HEK293 (cell line): ENCODE data around the gene DSCAML1.

Source experiments
- CTCF ChIA-PET: fragments of 350-600 bp; formaldehyde crosslinking; extraction: SDS; loops from one replicate; lab custom pipeline; 2021; ENCODE audit warnings: antibody characterized with exemption; lab: Yijun Ruan, JAX
- POLR2A ChIA-PET: fragments of 300-600 bp; formaldehyde crosslinking; extraction: SDS; loops from one replicate; lab custom pipeline; 2020; ENCODE audit warnings: antibody characterized with exemption, inconsistent platforms; lab: Yijun Ruan, JAX
- H3K27ac ChIP-seq: fragments of 200-500 bp; sonication (Bioruptor generic); 2 replicates; pipeline ENCODE4 v1.5.1; 2014; ENCODE audit warnings: low read depth, low read length, control low read depth, inconsistent platforms; ENCODE audit errors: extremely low read depth
- H3K36me3 ChIP-seq, 2 experiments: fragments of 200-500 bp in 1 of 2; sonication (Bioruptor generic) in 1 of 2; 1 replicate in 1 of 2; 2 replicates in 1 of 2; pipeline ENCODE4 v1.5.1; 2014 to 2017; ENCODE audit warnings: inconsistent platforms in 2 of 2, low read length in 2 of 2; ENCODE audit not compliant: control insufficient read depth in 2 of 2, insufficient read depth in 1 of 2
- H3K4me1 ChIP-seq: fragments of 200-500 bp; sonication (Bioruptor generic); 2 replicates; pipeline ENCODE4 v1.5.1; 2014; ENCODE audit warnings: mild to moderate bottlenecking, low read length, inconsistent platforms; ENCODE audit not compliant: control insufficient read depth, insufficient read depth
- H3K4me3 ChIP-seq: 2 replicates; pipeline ENCODE4 v1.5.1; 2011; ENCODE audit warnings: low read depth, mild to moderate bottlenecking, control low read depth, low read length, moderate library complexity
- H3K9me3 ChIP-seq: fragments of 200-500 bp; sonication (Bioruptor generic); 2 replicates; pipeline ENCODE4 v1.5.1; 2014; ENCODE audit warnings: low read depth, low read length, inconsistent platforms; ENCODE audit not compliant: control insufficient read depth, insufficient read depth
- GLI2 ChIP-seq: fragments of 450-650 bp; formaldehyde crosslinking; IDR thresholded peaks from 2 replicates; pipeline ENCODE4; 2017; ENCODE audit warnings: missing biosample characterization, missing genetic modification characterization, low read depth, borderline replicate concordance
- HOXA7 ChIP-seq: sonication (generic); formaldehyde crosslinking; IDR thresholded peaks from 2 replicates; pipeline ENCODE4 v1.8.1; 2022; ENCODE audit warnings: missing genetic modification reagents, borderline replicate concordance
- HOXD13 ChIP-seq: sonication (generic); formaldehyde crosslinking; IDR thresholded peaks from 2 replicates; pipeline ENCODE4 v1.8.0; 2022; ENCODE audit warnings: missing genetic modification reagents, borderline replicate concordance
- MZF1 ChIP-seq: fragments of 450-650 bp; formaldehyde crosslinking; IDR thresholded peaks from 2 replicates; pipeline ENCODE4 v1.5.1; 2017; ENCODE audit warnings: missing biosample characterization, missing genetic modification characterization, borderline replicate concordance
- SCRT2 ChIP-seq: fragments of 450-650 bp; formaldehyde crosslinking; IDR thresholded peaks from 2 replicates; pipeline ENCODE4 v1.5.1; 2016; ENCODE audit warnings: missing biosample characterization, missing genetic modification characterization
- TCF7L2 ChIP-seq: IDR thresholded peaks from 2 replicates; pipeline ENCODE4 v1.6.1; 2011; ENCODE audit warnings: low read depth, mild to moderate bottlenecking, inconsistent platforms, low read length, moderate library complexity, borderline replicate concordance
- ZBTB26 ChIP-seq: fragments of 450-650 bp; formaldehyde crosslinking; optimal IDR thresholded peaks from 2 replicates; pipeline ENCODE3; 2016; ENCODE audit warnings: missing biosample characterization, mild to moderate bottlenecking, missing genetic modification characterization
- ZBTB48 ChIP-seq: fragments of 450-650 bp; formaldehyde crosslinking; IDR thresholded peaks from 2 replicates; pipeline ENCODE4 v1.5.1; 2016; ENCODE audit warnings: missing biosample characterization, missing genetic modification characterization
- ZFP37 ChIP-seq: fragments of 450-650 bp; formaldehyde crosslinking; IDR thresholded peaks from 2 replicates; pipeline ENCODE4 v1.5.1; 2016; ENCODE audit warnings: missing biosample characterization, missing genetic modification characterization
- ZNF19 ChIP-seq: fragments of 450-650 bp; formaldehyde crosslinking; IDR thresholded peaks from 2 replicates; pipeline ENCODE4; 2016; ENCODE audit warnings: missing biosample characterization, missing genetic modification characterization, low read depth
- ZNF292 ChIP-seq: fragments of 450-650 bp; formaldehyde crosslinking; IDR thresholded peaks from 2 replicates; pipeline ENCODE4 v1.5.1; 2016; ENCODE audit warnings: low read depth, missing biosample characterization, missing genetic modification characterization, borderline replicate concordance
- ZNF302 ChIP-seq: fragments of 450-650 bp; formaldehyde crosslinking; IDR thresholded peaks from 2 replicates; pipeline ENCODE4 v1.5.1; 2016; ENCODE audit warnings: missing biosample characterization, missing genetic modification characterization, low read depth
- ZNF350 ChIP-seq: fragments of 450-650 bp; formaldehyde crosslinking; IDR thresholded peaks from 2 replicates; pipeline ENCODE4 v1.5.0; 2017; ENCODE audit warnings: missing biosample characterization, mild to moderate bottlenecking, missing genetic modification characterization
- ZNF433 ChIP-seq: fragments of 450-650 bp; formaldehyde crosslinking; IDR thresholded peaks from 2 replicates; pipeline ENCODE4 v1.5.1; 2016; ENCODE audit warnings: missing biosample characterization, missing genetic modification characterization, low read depth
- ZNF664 ChIP-seq: fragments of 450-650 bp; formaldehyde crosslinking; IDR thresholded peaks from 2 replicates; pipeline ENCODE4 v1.5.1; 2016; ENCODE audit warnings: missing biosample characterization, missing genetic modification characterization
- ZSCAN30 ChIP-seq: fragments of 450-650 bp; IDR thresholded peaks from 2 replicates; pipeline ENCODE4 v1.5.1; 2018; ENCODE audit warnings: missing biosample characterization, mild to moderate bottlenecking, missing genetic modification characterization, moderate library complexity
- TF ChIP-seq, protein P1 (sequence below): fragments of 450-650 bp; formaldehyde crosslinking; IDR thresholded peaks from 2 replicates; pipeline ENCODE4 v1.5.1; 2016; ENCODE audit warnings: missing biosample characterization, missing genetic modification characterization
- TF ChIP-seq, protein P2 (sequence below): fragments of 450-650 bp; formaldehyde crosslinking; IDR thresholded peaks from 2 replicates; pipeline ENCODE4 v1.5.1; 2017; ENCODE audit warnings: missing biosample characterization, missing genetic modification characterization
- TF ChIP-seq, protein P3 (sequence below): fragments of 450-650 bp; formaldehyde crosslinking; IDR thresholded peaks from 2 replicates; pipeline ENCODE4 v1.5.1; 2016; ENCODE audit warnings: missing biosample characterization, missing genetic modification characterization, borderline replicate concordance

Gene DSCAML1

DNA sequence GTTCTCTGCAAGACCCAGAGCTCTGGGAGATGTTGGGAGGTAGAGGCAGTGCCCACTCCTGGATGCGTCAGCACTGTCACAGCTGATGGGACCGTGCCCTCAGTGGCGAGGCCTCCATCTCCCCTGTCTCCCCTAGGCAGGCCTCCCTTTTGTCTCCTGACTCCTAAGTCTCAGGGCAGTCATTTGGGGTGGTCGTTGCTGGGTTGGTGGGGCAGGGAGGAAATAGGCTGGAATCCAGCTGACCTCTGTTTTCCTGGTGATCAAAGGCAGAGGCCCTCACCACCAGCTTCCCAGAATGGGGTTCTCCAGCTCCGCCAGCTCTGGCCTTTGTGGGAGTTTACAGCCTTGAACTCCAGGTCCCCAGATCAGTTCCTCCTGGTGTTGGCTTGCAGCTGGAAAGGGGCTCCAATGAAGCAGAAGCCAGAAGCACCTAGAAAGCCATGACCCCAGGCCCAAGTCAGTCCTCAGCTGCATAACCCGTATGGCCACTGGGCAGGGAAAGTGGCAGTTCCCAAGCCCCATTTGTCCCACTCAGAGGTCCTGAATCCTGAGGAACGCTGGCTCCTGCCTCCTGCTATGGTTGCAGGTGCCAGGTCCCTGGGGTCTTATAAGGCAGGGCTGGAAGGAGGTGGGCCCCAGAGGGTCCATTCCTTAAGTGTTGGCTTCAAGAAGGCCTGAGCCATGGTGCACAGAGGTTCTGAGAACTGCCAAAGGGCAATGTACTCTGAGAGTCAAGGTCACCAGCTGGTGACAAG, 34.8 kb upstream of the DSCAML1 start:
- Histone ChIP-seq H3K9me3 (no peaks in the 10 kb centered on the region), H3K36me3 (no peaks in the 10 kb centered on the region), H3K27ac (no peak overlapping the region), H3K4me1 (no peaks in the 10 kb centered on the region), H3K4me3 (no peak overlapping the region)
- POLR2A ChIA-PET, result no interaction called here
- CTCF ChIA-PET, result interaction anchor here (0.6 to 10.2 kb wide), 6 partner anchors 14 to 568 kb away, joined by 3 to 78 read pairs (median 12); no protein-coding TSS in a partner anchor
- TF ChIP-seq TCF7L2 (no peak), ZBTB48 (tag by site-specific recombination) (no peak), HOXD13 (CRISPR knock-in tag) (no peak), ZSCAN30 (tag by site-specific recombination) (no peak), ZNF433 (tag by site-specific recombination) (no peak), HOXA7 (CRISPR knock-in tag) (no peak), ZNF302 (tag by site-specific recombination) (no peak), ZFP37 (tag by site-specific recombination) (no peak), ZBTB26 (no peak), ZNF350 (tag by site-specific recombination) (no peak), ZNF664 (tag by site-specific recombination) (no peak)
- TF ChIP-seq, protein P1, sequence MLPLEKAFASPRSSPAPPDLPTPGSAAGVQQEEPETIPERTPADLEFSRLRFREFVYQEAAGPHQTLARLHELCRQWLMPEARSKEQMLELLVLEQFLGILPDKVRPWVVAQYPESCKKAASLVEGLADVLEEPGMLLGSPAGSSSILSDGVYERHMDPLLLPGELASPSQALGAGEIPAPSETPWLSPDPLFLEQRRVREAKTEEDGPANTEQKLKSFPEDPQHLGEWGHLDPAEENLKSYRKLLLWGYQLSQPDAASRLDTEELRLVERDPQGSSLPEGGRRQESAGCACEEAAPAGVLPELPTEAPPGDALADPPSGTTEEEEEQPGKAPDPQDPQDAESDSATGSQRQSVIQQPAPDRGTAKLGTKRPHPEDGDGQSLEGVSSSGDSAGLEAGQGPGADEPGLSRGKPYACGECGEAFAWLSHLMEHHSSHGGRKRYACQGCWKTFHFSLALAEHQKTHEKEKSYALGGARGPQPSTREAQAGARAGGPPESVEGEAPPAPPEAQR, result no peak

GRCh38 chr11:117830674-117831351, 33.8 kb upstream of the DSCAML1 start:
- TF ChIP-seq SCRT2 (tag by site-specific recombination), result 0 out of 2 replicates have a peak, but pooled peaks have one; percentile 24
- TF ChIP-seq GLI2, result no peak
- TF ChIP-seq ZNF292, result no peak
- TF ChIP-seq, protein P2, sequence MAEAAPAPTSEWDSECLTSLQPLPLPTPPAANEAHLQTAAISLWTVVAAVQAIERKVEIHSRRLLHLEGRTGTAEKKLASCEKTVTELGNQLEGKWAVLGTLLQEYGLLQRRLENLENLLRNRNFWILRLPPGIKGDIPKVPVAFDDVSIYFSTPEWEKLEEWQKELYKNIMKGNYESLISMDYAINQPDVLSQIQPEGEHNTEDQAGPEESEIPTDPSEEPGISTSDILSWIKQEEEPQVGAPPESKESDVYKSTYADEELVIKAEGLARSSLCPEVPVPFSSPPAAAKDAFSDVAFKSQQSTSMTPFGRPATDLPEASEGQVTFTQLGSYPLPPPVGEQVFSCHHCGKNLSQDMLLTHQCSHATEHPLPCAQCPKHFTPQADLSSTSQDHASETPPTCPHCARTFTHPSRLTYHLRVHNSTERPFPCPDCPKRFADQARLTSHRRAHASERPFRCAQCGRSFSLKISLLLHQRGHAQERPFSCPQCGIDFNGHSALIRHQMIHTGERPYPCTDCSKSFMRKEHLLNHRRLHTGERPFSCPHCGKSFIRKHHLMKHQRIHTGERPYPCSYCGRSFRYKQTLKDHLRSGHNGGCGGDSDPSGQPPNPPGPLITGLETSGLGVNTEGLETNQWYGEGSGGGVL (tag by site-specific recombination), result peak; percentile 39; the same call in 1 of the 2 replicates
- TF ChIP-seq, all 188 proteins: peak for 2
- POLR2A ChIA-PET, result no interaction called here
- Histone ChIP-seq H3K27ac (no peak overlapping the region), H3K9me3 (no peaks in the 10 kb centered on the region), H3K4me1 (no peaks in the 10 kb centered on the region), H3K4me3 (no peak overlapping the region), H3K36me3 (no peaks in the 10 kb centered on the region)
- CTCF ChIA-PET, result interaction anchor here (0.6 to 10.2 kb wide), 3 partner anchors 13 to 521 kb away, joined by 3 to 78 read pairs (median 3); no protein-coding TSS in a partner anchor

GRCh38 chr11:117830072-117830471, 33.1 kb upstream of the DSCAML1 start:
- no peak overlapping the region for H3K4me3 ChIP-seq
- no peaks in the 10 kb centered on the region for H3K36me3 ChIP-seq
- CTCF ChIA-PET, result interaction anchor here (0.7 to 10.2 kb wide), 2 partner anchors 12 to 521 kb away, joined by 3 to 78 read pairs; no protein-coding TSS in a partner anchor
- POLR2A ChIA-PET, result no interaction called here
- H3K4me1 ChIP-seq, result no peaks in the 10 kb centered on the region
- no peaks in the 10 kb centered on the region for H3K9me3 ChIP-seq
- H3K27ac ChIP-seq, result no peak overlapping the region
- no peak for TF ChIP-seq MZF1 (tag by site-specific recombination)
- TF ChIP-seq, protein P3, sequence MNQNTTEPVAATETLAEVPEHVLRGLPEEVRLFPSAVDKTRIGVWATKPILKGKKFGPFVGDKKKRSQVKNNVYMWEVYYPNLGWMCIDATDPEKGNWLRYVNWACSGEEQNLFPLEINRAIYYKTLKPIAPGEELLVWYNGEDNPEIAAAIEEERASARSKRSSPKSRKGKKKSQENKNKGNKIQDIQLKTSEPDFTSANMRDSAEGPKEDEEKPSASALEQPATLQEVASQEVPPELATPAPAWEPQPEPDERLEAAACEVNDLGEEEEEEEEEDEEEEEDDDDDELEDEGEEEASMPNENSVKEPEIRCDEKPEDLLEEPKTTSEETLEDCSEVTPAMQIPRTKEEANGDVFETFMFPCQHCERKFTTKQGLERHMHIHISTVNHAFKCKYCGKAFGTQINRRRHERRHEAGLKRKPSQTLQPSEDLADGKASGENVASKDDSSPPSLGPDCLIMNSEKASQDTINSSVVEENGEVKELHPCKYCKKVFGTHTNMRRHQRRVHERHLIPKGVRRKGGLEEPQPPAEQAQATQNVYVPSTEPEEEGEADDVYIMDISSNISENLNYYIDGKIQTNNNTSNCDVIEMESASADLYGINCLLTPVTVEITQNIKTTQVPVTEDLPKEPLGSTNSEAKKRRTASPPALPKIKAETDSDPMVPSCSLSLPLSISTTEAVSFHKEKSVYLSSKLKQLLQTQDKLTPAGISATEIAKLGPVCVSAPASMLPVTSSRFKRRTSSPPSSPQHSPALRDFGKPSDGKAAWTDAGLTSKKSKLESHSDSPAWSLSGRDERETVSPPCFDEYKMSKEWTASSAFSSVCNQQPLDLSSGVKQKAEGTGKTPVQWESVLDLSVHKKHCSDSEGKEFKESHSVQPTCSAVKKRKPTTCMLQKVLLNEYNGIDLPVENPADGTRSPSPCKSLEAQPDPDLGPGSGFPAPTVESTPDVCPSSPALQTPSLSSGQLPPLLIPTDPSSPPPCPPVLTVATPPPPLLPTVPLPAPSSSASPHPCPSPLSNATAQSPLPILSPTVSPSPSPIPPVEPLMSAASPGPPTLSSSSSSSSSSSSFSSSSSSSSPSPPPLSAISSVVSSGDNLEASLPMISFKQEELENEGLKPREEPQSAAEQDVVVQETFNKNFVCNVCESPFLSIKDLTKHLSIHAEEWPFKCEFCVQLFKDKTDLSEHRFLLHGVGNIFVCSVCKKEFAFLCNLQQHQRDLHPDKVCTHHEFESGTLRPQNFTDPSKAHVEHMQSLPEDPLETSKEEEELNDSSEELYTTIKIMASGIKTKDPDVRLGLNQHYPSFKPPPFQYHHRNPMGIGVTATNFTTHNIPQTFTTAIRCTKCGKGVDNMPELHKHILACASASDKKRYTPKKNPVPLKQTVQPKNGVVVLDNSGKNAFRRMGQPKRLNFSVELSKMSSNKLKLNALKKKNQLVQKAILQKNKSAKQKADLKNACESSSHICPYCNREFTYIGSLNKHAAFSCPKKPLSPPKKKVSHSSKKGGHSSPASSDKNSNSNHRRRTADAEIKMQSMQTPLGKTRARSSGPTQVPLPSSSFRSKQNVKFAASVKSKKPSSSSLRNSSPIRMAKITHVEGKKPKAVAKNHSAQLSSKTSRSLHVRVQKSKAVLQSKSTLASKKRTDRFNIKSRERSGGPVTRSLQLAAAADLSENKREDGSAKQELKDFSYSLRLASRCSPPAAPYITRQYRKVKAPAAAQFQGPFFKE, result no peak
- no peak for TF ChIP-seq ZNF19 (tag by site-specific recombination)
